Testis (tissue), 2 donors: ENCODE measurements around the gene ARFIP1.

ENCODE experiments used
- CTCF ChIP-seq, 3 experiments: fragments of 450-650 bp in 2 of 3; fragments of 200-600 bp in 1 of 3; sonication (generic) in 1 of 3; IDR thresholded peaks; one replicate each; pipeline ENCODE4 v1.5.1; 2016 to 2019; ENCODE audit warnings: antibody characterized with exemption in 3 of 3, mild to moderate bottlenecking in 2 of 3, moderate library complexity in 1 of 3
- POLR2A ChIP-seq: fragments of 450-650 bp; IDR thresholded peaks from one replicate; pipeline ENCODE4 v1.6.1; 2017; ENCODE audit warnings: antibody characterized with exemption, mild to moderate bottlenecking, moderate library complexity

- TF ChIP-seq CTCF (IDR thresholded peaks at IDR 0.05) (no peak), POLR2A (no peak)
These were observed 140.1 kb downstream of the ARFIP1 start for GRCh38 chr4:152919826-152920225.
